Thoracic aorta (tissue), 2 donors: Measurements from ENCODE around the gene RILPL1. TPM values are rescaled to one million over a fixed set of nuclear protein-coding genes. Genes with fewer than 3 reads are reported as not detected.
"Not testable (repeated sequence)": the region's sequence is repeated elsewhere in the genome, so short reads cannot be mapped to it uniquely, and the experiment has no call there.

ENCODE experiments used
- ATAC-seq: fragments of 150-250 bp; one replicate; pipeline ENCODE4 v1.8.0; 2017; ENCODE audit warnings: low read depth; ENCODE audit not compliant: insufficient number of reproducible peaks, low FRiP score
- DNase-seq: peaks from one replicate; pipeline ENCODE4 v3.0.0-alpha.2; 2020; ENCODE audit warnings: low spot score
- H3K27ac ChIP-seq, 2 donors: fragments of 200-600 bp; sonication (generic); 1 replicate in 1 of 2; 2 replicates in 1 of 2; pipeline ENCODE4 v1.5.1; 2016; ENCODE audit warnings: mild to moderate bottlenecking in 2 of 2, moderate library complexity in 2 of 2
- H3K27me3 ChIP-seq: fragments of 200-600 bp; sonication (generic); replicated peaks from 2 replicates; pipeline ENCODE4 v1.6.0; 2016; ENCODE audit warnings: mild to moderate bottlenecking; ENCODE audit not compliant: insufficient read depth
- H3K36me3 ChIP-seq: fragments of 200-600 bp; sonication (generic); one replicate; pipeline ENCODE4 v1.5.1; 2016
- H3K4me1 ChIP-seq, 2 donors: fragments of 200-600 bp; sonication (generic); 1 replicate in 1 of 2; 2 replicates in 1 of 2; pipeline versions ENCODE4 v1.5.1 to v1.6.0; 2016; ENCODE audit warnings: low read depth in 2 of 2, mild to moderate bottlenecking in 1 of 2; ENCODE audit not compliant: control insufficient read depth in 1 of 2
- H3K4me3 ChIP-seq: fragments of 200-600 bp; sonication (generic); 2 replicates; pipeline ENCODE4 v1.5.1; 2016; ENCODE audit warnings: mild to moderate bottlenecking
- H3K9me3 ChIP-seq: fragments of 200-600 bp; sonication (generic); 2 replicates; pipeline ENCODE4 v1.5.1; 2016
- total RNA-seq, 2 donors: library from RNA; depleted of rRNA; stranded (reverse); fragments of >200 nt; gene quantifications; one replicate each; pipeline versions ENCODE4 v1.1.0 to v1.2.3, GENCODE V29; 2016
- TF ChIP-seq, protein P1 (sequence below): fragments of 200-600 bp; sonication (generic); IDR thresholded peaks from one replicate; pipeline ENCODE4 v1.5.1; 2019; ENCODE audit warnings: antibody characterized with exemption

The RILPL1 gene
- total RNA-seq, 2 donors from 2014 or later = 29.0 to 49.7 TPM

- no peak for ATAC-seq
- TF ChIP-seq, protein P1, sequence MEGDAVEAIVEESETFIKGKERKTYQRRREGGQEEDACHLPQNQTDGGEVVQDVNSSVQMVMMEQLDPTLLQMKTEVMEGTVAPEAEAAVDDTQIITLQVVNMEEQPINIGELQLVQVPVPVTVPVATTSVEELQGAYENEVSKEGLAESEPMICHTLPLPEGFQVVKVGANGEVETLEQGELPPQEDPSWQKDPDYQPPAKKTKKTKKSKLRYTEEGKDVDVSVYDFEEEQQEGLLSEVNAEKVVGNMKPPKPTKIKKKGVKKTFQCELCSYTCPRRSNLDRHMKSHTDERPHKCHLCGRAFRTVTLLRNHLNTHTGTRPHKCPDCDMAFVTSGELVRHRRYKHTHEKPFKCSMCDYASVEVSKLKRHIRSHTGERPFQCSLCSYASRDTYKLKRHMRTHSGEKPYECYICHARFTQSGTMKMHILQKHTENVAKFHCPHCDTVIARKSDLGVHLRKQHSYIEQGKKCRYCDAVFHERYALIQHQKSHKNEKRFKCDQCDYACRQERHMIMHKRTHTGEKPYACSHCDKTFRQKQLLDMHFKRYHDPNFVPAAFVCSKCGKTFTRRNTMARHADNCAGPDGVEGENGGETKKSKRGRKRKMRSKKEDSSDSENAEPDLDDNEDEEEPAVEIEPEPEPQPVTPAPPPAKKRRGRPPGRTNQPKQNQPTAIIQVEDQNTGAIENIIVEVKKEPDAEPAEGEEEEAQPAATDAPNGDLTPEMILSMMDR = no peak
- H3K4me1 ChIP-seq = no peaks in the 10 kb centered on the region
- H3K4me3 ChIP-seq = no peak overlapping the region
- DNase-seq = no peak
- H3K36me3 ChIP-seq = no peaks in the 10 kb centered on the region
- no peaks in the 10 kb centered on the region for H3K9me3 ChIP-seq
- H3K27ac ChIP-seq = no peak overlapping the region
- no peaks in the 10 kb centered on the region for H3K27me3 ChIP-seq
Observed at GRCh38 chr12:123550700-123551099, 17.2 kb upstream of the RILPL1 start.

DNA sequence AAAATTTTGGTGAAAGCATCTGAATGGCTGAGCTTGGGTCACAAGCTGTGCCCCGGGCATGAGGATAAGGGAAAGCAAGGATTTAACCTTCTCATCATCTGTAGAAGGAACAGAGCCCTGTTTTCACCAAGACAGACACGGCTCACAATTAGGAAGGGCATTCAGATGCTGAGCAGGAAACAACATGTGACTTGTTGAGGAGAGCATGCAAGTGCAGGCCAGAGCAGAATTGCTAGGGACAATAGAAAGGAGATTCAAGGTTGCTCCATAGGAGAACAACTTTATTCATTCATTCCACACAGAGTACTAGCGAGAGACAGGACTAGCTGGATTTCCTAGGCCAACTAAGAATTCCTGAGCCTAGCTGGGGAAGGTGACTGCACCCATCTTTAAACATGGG lies 14.6 kb upstream of the RILPL1 start:
- H3K36me3 ChIP-seq = no peaks in the 10 kb centered on the region
- H3K4me3 ChIP-seq = no peak overlapping the region
- no peak overlapping the region for H3K27ac ChIP-seq
- ATAC-seq = no peak
- TF ChIP-seq, protein P1 = no peak
- DNase-seq = no peak
- H3K27me3 ChIP-seq = no peaks in the 10 kb centered on the region
- H3K9me3 ChIP-seq = no peaks in the 10 kb centered on the region
- no peaks in the 10 kb centered on the region for H3K4me1 ChIP-seq

DNA sequence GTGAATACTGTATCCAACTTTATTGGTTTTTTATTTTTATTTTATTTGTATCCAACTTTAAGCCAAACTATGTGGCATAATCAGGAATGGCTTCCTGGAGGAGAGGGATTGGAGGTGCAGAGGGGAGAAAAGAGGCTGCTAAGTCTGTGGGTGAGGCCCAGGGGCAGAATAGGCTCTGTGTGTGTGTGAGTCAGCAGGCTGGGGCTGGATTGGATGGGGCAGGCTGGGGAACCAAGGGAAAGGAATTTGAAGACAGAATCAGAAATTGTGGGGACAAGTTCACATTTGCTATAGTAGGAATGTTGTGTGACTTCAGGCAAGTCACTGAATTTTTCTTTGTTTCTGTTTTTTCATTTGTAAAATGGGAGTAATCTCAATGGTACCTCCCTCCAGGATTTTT lies 12.8 kb upstream of the RILPL1 start:
- TF ChIP-seq, protein P1 = no peak
- ATAC-seq = no peak
- no peak overlapping the region for H3K4me3 ChIP-seq
- no peaks in the 10 kb centered on the region for H3K4me1 ChIP-seq
- no peaks in the 10 kb centered on the region for H3K9me3 ChIP-seq
- H3K27me3 ChIP-seq = no peaks in the 10 kb centered on the region
- no peak overlapping the region for H3K27ac ChIP-seq
- H3K36me3 ChIP-seq = no peaks in the 10 kb centered on the region
- DNase-seq = no peak

DNA sequence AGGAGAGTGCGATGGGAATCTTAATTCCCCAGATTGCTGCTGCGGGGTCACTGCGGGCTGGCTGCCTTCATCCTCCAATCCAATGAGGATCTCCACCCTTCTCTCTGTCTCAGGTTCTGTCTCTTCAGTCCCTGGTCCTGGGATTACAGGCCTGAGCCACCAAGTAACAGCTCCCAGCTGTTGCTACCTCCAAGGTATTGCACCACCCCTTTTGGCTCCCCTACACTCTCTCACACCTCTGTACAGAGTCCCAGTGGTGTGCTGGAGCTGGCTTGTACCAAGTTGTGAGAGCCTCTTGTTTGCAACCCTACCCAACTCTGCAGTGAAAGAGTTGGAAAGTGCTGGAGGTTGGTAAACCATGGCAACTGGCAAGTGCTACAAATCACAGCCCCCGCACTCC lies 10.0 kb upstream of the RILPL1 start:
- Histone ChIP-seq H3K27ac (no peak overlapping the region), H3K36me3 (no peaks in the 10 kb centered on the region), H3K4me3 (no peak overlapping the region), H3K27me3 (no peaks in the 10 kb centered on the region), H3K9me3 (no peaks in the 10 kb centered on the region), H3K4me1 (no peaks in the 10 kb centered on the region)
- DNase-seq (no peak), ATAC-seq (no peak)
- TF ChIP-seq, protein P1 = no peak

- no peaks in the 10 kb centered on the region for H3K9me3 ChIP-seq
- DNase-seq (no peak), ATAC-seq (no peak)
- no peaks in the 10 kb centered on the region for H3K36me3 ChIP-seq
- TF ChIP-seq, protein P1 = no peak
- no peak overlapping the region for H3K27ac ChIP-seq
- H3K27me3 ChIP-seq = no peaks in the 10 kb centered on the region
- no peaks in the 10 kb centered on the region for H3K4me1 ChIP-seq
- H3K4me3 ChIP-seq = no peak overlapping the region
Observed at GRCh38 chr12:123540899-123541662, 7.6 kb upstream of the RILPL1 start.

DNA sequence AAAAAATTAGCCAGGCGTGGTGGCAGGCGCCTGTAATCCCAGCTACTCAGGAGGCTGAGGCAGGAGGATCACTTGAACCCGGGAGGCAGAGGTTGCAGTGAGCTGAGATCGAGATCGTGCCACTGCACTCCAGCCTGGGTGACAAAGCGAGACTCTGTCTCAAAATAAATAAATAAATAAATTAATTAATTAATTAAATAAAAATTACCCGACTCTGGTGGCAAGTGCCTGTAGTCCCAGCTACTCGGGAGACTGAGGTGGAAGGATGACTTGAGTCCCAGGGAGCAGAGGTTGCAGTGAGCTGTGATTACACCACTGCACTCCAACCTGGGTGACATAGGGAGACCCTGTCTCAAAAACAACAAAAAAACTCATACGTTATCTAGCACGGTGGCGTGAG lies 2.4 kb upstream of the RILPL1 start:
- not testable (repeated sequence) for ATAC-seq, H3K9me3 ChIP-seq, DNase-seq, H3K27ac ChIP-seq, H3K4me3 ChIP-seq, H3K36me3 ChIP-seq, H3K27me3 ChIP-seq
- H3K4me1 ChIP-seq = peaks cover 13 to 22% of the 10 kb centered on the region in 2 donors
